ENCODE measurements around the gene POLL.
A peak's percentile ranks its signal among the peaks of the same experiment; 100 is the strongest.

Gene POLL

GRCh38 chr10:101560298-101561067 is 27.6 kb downstream of the POLL start:
- DNase-seq (ENCODE audit: low spot score), result no peak

DNA sequence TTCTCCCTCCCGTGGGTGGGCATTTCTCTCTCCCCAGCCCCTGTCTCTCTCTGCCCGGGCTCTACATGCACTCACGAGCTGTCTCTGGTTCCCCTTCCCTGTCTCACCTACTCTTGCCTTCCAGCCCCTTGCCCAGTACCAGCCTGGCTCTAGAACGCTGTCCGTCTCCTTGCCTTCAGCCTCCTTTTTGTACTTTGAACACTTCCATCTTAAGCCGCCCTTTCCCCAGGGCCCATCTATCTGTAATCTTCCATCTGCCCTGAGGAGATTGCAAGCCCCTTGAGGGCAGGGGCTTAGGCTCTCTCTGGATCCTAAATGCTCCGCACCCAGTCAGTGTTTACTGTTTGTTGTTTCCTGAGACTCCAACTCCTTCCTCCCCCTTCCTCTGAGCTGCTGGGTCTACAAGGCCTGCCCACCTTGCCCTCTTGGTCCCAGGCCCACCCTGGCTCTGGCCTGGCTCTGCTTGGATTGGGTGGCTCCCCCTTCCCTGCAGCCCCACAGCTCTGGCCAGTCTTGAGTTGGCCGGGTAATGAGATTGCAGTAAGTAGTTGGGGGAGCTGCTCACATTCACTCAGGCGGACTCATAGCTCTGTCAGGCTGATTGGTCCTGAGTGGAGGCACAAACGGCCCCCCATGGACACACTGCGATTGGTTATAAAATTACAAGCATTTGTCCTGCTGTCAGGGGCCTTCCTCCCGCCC is 28.3 kb downstream of the POLL start:
- no peak for DNase-seq (ENCODE audit: low spot score)

DNA sequence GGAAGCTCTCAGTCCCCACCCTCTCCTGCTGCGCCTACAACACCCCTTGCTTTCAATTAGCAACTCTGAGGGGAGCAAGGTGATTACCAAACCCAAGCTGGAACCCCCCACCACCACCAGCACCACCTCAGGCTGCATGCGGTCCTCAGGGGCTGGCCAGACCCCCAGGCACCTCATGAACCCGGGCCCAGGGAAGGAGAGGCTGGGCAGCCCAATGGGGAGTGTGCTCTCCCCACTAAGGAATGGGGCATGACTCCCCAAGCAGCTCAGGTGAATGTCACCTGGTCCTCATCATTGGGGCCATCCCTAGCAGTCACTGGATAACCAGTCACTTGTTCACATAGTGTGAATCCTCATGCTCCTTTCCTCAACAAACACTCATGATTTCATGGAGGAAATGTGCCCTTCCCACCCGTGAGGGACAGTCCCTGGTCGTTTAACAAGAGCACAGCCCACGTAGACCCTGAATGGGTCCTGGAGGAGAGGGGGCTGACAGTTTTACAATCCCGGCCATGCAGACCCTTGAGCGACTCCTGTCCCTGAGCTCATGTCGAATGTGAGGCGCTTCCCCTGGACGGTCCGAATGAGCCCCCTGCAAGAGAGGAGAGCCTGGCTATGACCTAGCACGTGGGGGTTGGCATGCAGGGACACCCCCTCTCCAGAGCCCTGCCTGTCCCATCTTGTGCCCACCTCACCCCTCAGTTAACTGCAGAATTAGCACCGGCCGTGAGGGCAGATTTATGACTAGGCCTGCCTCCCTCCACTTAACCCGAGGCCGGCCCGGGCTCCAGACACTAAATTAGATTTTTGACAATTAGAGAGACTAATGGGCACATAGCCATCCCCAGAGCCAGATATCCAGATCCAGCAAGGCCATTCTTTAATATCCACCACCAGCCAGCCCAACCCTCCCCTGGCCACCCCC is 29.1 kb downstream of the POLL start:
- no peak for DNase-seq (ENCODE audit: low spot score)

DNA sequence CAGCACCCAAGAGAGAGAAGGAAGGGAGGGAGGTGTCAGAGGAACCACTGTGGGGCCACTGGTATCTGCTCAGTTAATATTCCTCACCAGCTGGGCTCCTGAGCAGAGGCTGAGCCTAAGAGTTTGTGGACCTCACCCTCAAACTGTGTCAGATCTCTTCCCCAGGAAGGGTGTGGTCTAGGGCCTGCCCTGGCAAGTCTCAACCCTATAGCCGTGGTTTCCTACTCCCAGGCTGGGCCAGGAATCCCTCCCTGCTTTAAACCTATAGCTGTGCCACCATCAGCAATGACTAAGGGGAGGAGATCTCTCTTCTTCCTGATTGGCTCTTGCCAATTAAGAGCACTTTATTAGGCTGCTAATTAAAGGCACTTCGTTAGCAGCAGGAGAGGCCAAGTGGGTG is 29.9 kb downstream of the POLL start:
- no peak for DNase-seq (ENCODE audit: low spot score)

- DNase-seq (ENCODE audit: low spot score), result no peak
Measured at GRCh38 chr10:101557541-101557940, 30.5 kb downstream of the POLL start.

GRCh38 chr10:101552442-101552841 is 35.6 kb downstream of the POLL start:
- no peak for DNase-seq (ENCODE audit: low spot score)

GRCh38 chr10:101550965-101551364 is 37.1 kb downstream of the POLL start:
- DNase-seq (ENCODE audit: low spot score), result no peak

- DNase-seq (ENCODE audit: low spot score), result peak; percentile 15
Measured at GRCh38 chr10:101545898-101546297, 42.2 kb downstream of the POLL start.

GRCh38 chr10:101538446-101538845 is 49.6 kb downstream of the POLL start:
- DNase-seq (ENCODE audit: low spot score), result no peak

GRCh38 chr10:101536800-101537199 is 51.3 kb downstream of the POLL start:
- DNase-seq (ENCODE audit: low spot score), result peak; percentile 43

- DNase-seq (ENCODE audit: low spot score), result no peak
Measured at GRCh38 chr10:101535949-101536348, 52.1 kb downstream of the POLL start.

DNA sequence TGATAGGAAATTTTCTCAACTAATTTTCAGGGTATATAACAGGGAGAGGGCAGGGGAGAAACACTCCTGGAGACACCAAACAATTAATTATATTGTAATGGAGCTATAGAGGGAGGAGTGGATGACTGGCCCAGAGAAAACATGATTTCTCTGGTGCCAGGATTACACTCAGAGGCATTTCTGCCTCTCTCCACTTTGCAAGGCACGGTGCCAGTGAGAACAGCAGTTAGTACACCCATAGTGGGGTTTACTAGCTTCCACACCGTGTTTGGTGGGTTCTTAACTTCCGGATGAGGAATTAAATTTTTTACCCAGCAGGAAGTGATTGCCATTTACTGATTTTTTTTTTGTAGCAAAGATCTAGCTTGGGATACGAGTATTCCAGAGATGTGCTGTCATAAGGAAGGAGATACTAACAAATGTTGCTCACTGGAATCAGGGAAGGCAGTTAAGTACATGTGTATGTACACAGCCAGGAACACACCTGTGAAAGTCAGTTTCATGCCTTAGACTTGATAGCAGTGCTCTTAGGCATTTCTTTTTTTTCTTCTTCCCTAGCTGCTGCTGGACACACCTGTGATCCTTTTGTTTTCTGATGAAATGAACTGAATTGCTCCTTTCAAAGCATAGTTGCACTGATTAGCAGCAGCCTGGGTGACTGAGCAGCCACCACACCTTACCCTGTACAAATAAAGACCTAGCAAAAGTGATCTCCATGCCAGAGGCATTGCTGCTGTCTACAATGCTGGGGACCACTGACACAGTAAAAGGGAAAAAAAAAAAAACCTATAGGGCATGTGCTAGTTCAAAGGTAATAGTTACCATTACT is 58.1 kb downstream of the POLL start:
- no peak for DNase-seq (ENCODE audit: low spot score)

GRCh38 chr10:101529207-101529606 is 58.9 kb downstream of the POLL start:
- no peak for DNase-seq (ENCODE audit: low spot score)

Data from RKO (cell line).